Placental pericyte (primary cell): ENCODE measurements around the gene PRKAA2. TPM values are rescaled to one million over a fixed set of nuclear protein-coding genes. Genes with fewer than 3 reads are reported as not detected.

Experiments
- small RNA-seq: library from RNA; depleted of rRNA; stranded (forward); fragments of <200 nt; gene quantifications from one replicate; pipeline ENCODE3, GENCODE V24; 2012; ENCODE audit warnings: low replicate concordance
- total RNA-seq: library from RNA; depleted of rRNA; stranded (reverse); fragments of >200 nt; gene quantifications from 2 replicates; pipeline ENCODE4 v1.2.3, GENCODE V29; 2012

Gene PRKAA2
- total RNA-seq, result 0.22 and 0.43 TPM in 2 replicates

GRCh38 chr1:56644919-56645676 is at the start of gene PRKAA2:
Gene PRKAA2, plus strand, starts transcription at chr1:56645314. Its CDS starts 74 bp downstream, at chr1:56645388.

Small RNAs within 50 kb of the gene (small RNA-seq; reads per million reads assigned to genes)
- not detected for gene AC099789.1

Other genes starting within 250 kb of the PRKAA2 start
- 7.2 and 13.7 TPM in 2 replicates for gene PLPP3, start 65.8 kb upstream of the PRKAA2 start, total RNA-seq
- not detected in 2 replicates for gene FYB2, start 174.1 kb downstream of the PRKAA2 start, total RNA-seq
- not detected in 2 replicates for gene C8A, start 209.5 kb downstream of the PRKAA2 start, total RNA-seq